Measurements from ENCODE around the gene NEGR1.

NEGR1 gene

DNA sequence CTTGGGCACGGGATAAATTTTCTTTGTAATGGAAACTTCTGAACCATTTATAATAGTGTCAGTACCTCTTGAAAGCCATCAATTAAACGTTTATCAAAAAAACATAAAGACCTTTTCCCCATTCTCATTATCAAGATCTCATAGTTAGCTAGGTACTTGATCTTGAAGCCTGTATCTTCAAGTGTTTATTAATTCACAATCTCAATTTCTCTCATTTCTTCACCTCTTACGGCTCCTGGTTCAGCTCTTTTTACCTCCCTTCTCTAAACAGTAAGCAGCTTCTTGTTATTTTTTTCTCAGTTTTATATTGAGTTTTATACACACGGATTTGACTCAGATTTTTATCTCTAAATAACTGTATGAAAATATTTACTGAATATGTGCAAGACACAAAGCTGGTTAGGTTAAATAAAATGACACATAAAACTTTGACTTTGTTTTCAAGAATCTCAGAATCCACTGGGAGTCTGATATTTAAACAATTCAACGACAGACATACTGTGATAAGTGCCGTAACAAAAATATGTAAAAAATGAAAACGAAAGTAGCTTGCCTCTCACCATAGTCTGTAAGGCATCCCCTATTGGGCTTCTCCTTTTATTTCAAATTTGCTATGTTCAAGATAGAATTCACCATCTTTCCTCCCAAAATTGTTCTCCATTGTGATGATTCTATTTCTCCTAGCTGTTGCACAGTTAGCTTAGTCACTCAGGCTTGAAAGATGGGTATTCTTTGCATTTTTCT, 789.9 kb downstream of the NEGR1 start:
- TF ChIP-seq, protein P1, sequence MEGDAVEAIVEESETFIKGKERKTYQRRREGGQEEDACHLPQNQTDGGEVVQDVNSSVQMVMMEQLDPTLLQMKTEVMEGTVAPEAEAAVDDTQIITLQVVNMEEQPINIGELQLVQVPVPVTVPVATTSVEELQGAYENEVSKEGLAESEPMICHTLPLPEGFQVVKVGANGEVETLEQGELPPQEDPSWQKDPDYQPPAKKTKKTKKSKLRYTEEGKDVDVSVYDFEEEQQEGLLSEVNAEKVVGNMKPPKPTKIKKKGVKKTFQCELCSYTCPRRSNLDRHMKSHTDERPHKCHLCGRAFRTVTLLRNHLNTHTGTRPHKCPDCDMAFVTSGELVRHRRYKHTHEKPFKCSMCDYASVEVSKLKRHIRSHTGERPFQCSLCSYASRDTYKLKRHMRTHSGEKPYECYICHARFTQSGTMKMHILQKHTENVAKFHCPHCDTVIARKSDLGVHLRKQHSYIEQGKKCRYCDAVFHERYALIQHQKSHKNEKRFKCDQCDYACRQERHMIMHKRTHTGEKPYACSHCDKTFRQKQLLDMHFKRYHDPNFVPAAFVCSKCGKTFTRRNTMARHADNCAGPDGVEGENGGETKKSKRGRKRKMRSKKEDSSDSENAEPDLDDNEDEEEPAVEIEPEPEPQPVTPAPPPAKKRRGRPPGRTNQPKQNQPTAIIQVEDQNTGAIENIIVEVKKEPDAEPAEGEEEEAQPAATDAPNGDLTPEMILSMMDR (IDR thresholded peaks at IDR 0.05) = no peak

DNA sequence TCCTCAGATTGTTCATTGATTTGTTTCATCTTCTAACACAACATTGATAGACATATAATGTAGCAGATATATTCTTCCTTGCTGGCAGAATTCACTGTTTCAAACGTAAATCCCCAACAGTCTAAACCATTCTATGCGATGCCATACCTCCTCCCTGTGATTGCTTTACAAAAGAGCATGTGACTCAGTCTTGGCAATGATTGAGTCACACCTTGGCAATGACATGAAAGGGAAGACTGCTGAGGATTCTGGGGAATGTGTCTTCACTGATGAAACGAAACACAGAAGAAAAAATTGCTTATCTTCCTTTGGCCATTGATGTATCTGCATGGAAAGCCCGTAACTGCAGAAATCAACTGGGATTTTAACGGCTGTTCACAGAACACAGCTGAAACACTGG, 791.9 kb downstream of the NEGR1 start:
- TF ChIP-seq, protein P1 (IDR thresholded peaks at IDR 0.05) = no peak

GRCh38 chr1:71488555-71489252, 793.6 kb downstream of the NEGR1 start:
- TF ChIP-seq, protein P1 (IDR thresholded peaks at IDR 0.05) = no peak

DNA sequence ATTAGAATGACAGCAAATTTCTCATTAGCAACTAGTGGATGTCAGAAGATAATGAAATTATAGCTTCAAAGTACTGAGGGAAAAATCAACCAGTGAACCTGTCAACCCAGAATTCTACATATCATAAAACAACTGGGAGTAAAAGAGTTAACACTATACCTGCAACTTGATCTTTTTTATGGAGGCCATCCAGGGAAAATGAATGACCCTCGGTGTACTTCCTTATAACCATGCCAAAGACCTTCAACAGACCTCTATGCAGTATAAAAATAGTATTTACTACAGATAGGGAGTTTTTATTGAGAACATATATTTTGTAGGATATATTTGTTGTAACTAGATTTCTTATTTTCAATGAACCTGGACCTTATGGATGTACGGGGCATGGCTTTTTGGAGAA, 809.0 kb downstream of the NEGR1 start:
- TF ChIP-seq, protein P1 (IDR thresholded peaks at IDR 0.05) = no peak

- TF ChIP-seq, protein P1 (IDR thresholded peaks at IDR 0.05) = no peak
These were observed 817.2 kb downstream of the NEGR1 start for GRCh38 chr1:71465093-71465492.

- TF ChIP-seq, protein P1 (IDR thresholded peaks at IDR 0.05) = no peak
These were observed 818.3 kb downstream of the NEGR1 start for GRCh38 chr1:71464016-71464415.

- TF ChIP-seq, protein P1 (IDR thresholded peaks at IDR 0.05) = no peak
These were observed 819.2 kb downstream of the NEGR1 start for GRCh38 chr1:71463144-71463543.
